HepG2 (cell line): ENCODE results near the gene WNT10A. TPM values are rescaled to one million over a fixed set of nuclear protein-coding genes. Genes with fewer than 3 reads are reported as not detected.

ENCODE experiments used
- ATAC-seq: fragments of 200-7000 bp; cut with Tn5 transposase; 3 replicates; pipeline ENCODE4 v1.9.1; 2020; ENCODE audit warnings: mild to moderate bottlenecking, moderate library complexity
- BruUV-seq: library from RNA; stranded (reverse); fragments of 400-500 nt; replicated peaks from 2 replicates; lab custom pipeline; 2021; lab: Mats Ljungman, UMichigan
- CTCF ChIA-PET: fragments of 300-600 bp; formaldehyde crosslinking; extraction: SDS; loops from one replicate; lab custom pipeline; 2021; ENCODE audit warnings: low total read pairs, inconsistent platforms, low intra/inter-chr PET ratio; lab: Yijun Ruan, JAX
- POLR2A ChIA-PET: fragments of 350-600 bp; sonication (Branson Sonifier 250); formaldehyde crosslinking; loops from one replicate; lab custom pipeline; 2020; ENCODE audit warnings: antibody characterized with exemption, inconsistent platforms; lab: Yijun Ruan, JAX
- DNase-seq: peaks from one replicate; pipeline ENCODE4 v3.0.0-alpha.2; 2015; ENCODE audit warnings: low spot score
- FAIRE-seq: peaks from 3 replicates; lab custom pipeline; 2011; peaks lifted over from hg19 to GRCh38; lab: Jason Lieb, UNC
- H2AFZ ChIP-seq: one replicate; pipeline ENCODE4 v1.6.1; 2011; ENCODE audit warnings: low read length, inconsistent platforms
- H3K27ac ChIP-seq: fragments of 300-600 bp; 3 replicates; pipeline ENCODE4 v1.8.0; 2011; ENCODE audit warnings: mixed run types, mild to moderate bottlenecking, mixed read lengths, low read length, inconsistent platforms; ENCODE audit not compliant: insufficient read depth; ENCODE audit errors: extremely low read length
- H3K27me3 ChIP-seq, 2 experiments: fragments of 200-600 bp in 1 of 2; 2 replicates in 1 of 2; 3 replicates in 1 of 2; pipeline versions ENCODE4 v1.6.0 to v1.8.0; 2011; ENCODE audit warnings: low read length in 2 of 2, mild to moderate bottlenecking in 2 of 2, moderate library complexity in 2 of 2, inconsistent platforms in 1 of 2; ENCODE audit not compliant: insufficient read depth in 2 of 2, control insufficient read depth in 1 of 2
- H3K36me3 ChIP-seq, 2 experiments: fragments of 200-600 bp in 1 of 2; replicated peaks in 1 of 2; 2 replicates in 1 of 2; 3 replicates in 1 of 2; pipeline versions ENCODE4 v1.5.1 to v1.8.0; 2011; ENCODE audit warnings: low read length in 2 of 2, inconsistent platforms in 1 of 2; ENCODE audit not compliant: insufficient read depth in 2 of 2, control insufficient read depth in 1 of 2
- H3K4me1 ChIP-seq: 2 replicates; pipeline ENCODE4 v1.5.1; 2012; ENCODE audit warnings: low read length, inconsistent platforms; ENCODE audit not compliant: insufficient read depth
- H3K4me2 ChIP-seq: 2 replicates; pipeline ENCODE4 v1.6.0; 2011; ENCODE audit warnings: low read depth, low read length, inconsistent platforms
- H3K4me3 ChIP-seq, 3 experiments: fragments of 200-600 bp in 1 of 3; sonication (generic), shearing (Covaris generic) in 1 of 3; replicated peaks in 1 of 3; 2 replicates each; pipeline ENCODE4 v1.5.1; 2011 to 2016; ENCODE audit warnings: low read length in 3 of 3, inconsistent platforms in 2 of 3, low read depth in 2 of 3, mild to moderate bottlenecking in 2 of 3, control low read depth in 1 of 3, mixed read lengths in 1 of 3; ENCODE audit not compliant: insufficient read depth in 1 of 3
- H3K79me2 ChIP-seq: one replicate; pipeline ENCODE4 v1.6.1; 2011; ENCODE audit warnings: low read length, inconsistent platforms; ENCODE audit not compliant: insufficient read depth
- H3K9ac ChIP-seq: 2 replicates; pipeline ENCODE4 v1.6.0; 2011; ENCODE audit warnings: mild to moderate bottlenecking, low read depth, low read length, inconsistent platforms; ENCODE audit not compliant: insufficient read depth
- H3K9me3 ChIP-seq: 2 replicates; pipeline ENCODE4 v1.5.1; 2012; ENCODE audit warnings: mild to moderate bottlenecking, low read length
- H4K20me1 ChIP-seq: 2 replicates; pipeline ENCODE4 v1.6.0; 2011; ENCODE audit warnings: inconsistent platforms, mild to moderate bottlenecking, low read length, moderate library complexity; ENCODE audit not compliant: insufficient read depth
- ARNTL ChIP-seq: sonication (generic); formaldehyde crosslinking; IDR thresholded peaks from 2 replicates; pipeline ENCODE4 v1.4.0; 2020; ENCODE audit warnings: mild to moderate bottlenecking, missing genetic modification reagents
- WGBS: methylation state at CpG from one replicate; pipeline ENCODE4 v1.1.6; 2017; ENCODE audit warnings: low lambda C conversion rate; 5-methylcytosine and 5-hydroxymethylcytosine counted together
- in situ Hi-C: cut with HindIII; loops from 2 replicates; pipeline ENCODE4 v1.10.0; 2017; ENCODE audit warnings: low pct_unique_long_range_greater_than_20kb; ENCODE audit not compliant: extremely low pct_ligation_motif_present
- intact Hi-C: fragments of 100-400 bp; cut with micrococcal nuclease; formaldehyde crosslinking; loops from one replicate; pipeline ENCODE4 v1.10.0; 2022; ENCODE audit not compliant: unreplicated experiment
- polyA plus RNA-seq, 8 experiments: library from polyadenylated mRNA; depleted of rRNA in 3 of 8; stranded (reverse) in 7 of 8; unstranded in 1 of 8; fragments of >200 nt; fragmentation: Illumina TruSeq in 4 of 8; extraction: Trizol in 4 of 8; gene quantifications; 2 replicates each; pipeline versions ENCODE4 v1.2.1 to v1.2.3, GENCODE V29; 2011 to 2016; ENCODE audit warnings: low read depth in 4 of 8, missing spikeins in 1 of 8, mixed read lengths in 1 of 8; ENCODE audit not compliant: insufficient read depth in 1 of 8
- total RNA-seq, 5 experiments: library from RNA; depleted of rRNA; stranded (reverse); fragments of >200 nt; fragmentation: Illumina TruSeq; extraction: Trizol; gene quantifications; 2 replicates each; pipeline ENCODE4 v1.2.3, GENCODE V29; 2016; ENCODE audit warnings: low read depth in 1 of 5
- TF ChIP-seq, protein P1 (sequence below): sonication (generic); formaldehyde crosslinking; IDR thresholded peaks from 2 replicates; pipeline ENCODE4 v1.8.0; 2022; ENCODE audit warnings: missing genetic modification reagents, mild to moderate bottlenecking, borderline replicate concordance
- TF ChIP-seq, protein P2 (sequence below): sonication (generic); formaldehyde crosslinking; IDR thresholded peaks from 2 replicates; pipeline ENCODE4 v1.4.0; 2020; ENCODE audit warnings: missing genetic modification reagents, borderline replicate concordance
- TF ChIP-seq, protein P3 (sequence below): sonication (generic); formaldehyde crosslinking; IDR thresholded peaks from 2 replicates; pipeline ENCODE4 v1.4.0; 2020; ENCODE audit warnings: low read depth, missing genetic modification reagents
- TF ChIP-seq, protein P4 (sequence below): sonication (generic); formaldehyde crosslinking; IDR thresholded peaks from 2 replicates; pipeline ENCODE4 v1.4.0; 2020; ENCODE audit warnings: missing genetic modification reagents, borderline replicate concordance

WNT10A gene
- total and polyA plus RNA-seq, 2 of the 13 experiments (the other 11 are each of a cell fraction or from before 2014, with no cell fraction given) = 0.03 TPM; not detected in 1

DNA sequence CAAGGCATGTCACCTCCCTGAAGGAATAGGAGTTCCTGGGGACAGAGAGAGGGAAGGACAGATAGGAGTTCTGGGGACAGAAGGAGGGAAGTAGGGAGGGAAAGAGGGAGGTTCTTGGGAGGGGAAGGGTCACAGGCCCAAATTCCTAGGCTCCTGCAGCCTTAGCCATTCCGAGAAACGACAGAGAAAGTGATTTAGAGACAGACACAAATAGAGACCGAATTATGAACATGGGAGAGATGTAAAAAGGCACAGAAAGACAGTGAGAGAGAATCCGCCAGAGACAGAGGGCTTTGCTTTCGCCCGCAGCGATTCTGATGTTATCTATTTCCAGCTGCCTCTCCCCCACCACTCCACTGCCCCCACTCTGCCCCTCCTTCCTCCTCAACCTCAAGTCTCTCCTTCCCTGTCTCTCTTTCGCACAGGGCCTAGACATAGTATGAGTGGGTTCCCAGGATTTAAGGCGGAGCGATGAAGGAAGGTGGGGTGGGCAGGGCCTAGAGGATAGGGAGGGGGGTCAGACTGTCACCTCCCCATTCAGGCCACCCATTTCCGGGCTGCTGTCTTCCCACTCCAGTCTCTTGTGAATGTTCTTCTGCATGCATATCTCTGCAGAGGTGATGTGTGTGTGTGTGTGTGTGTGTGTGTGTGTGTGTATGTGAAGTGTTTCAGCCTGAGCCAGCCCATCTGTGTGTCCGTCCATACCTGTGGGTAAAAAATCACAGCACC is 24.3 kb upstream of the WNT10A start:
- ATAC-seq = no peak
- no peak for TF ChIP-seq ARNTL (CRISPR knock-in tag)
- TF ChIP-seq, protein P1, sequence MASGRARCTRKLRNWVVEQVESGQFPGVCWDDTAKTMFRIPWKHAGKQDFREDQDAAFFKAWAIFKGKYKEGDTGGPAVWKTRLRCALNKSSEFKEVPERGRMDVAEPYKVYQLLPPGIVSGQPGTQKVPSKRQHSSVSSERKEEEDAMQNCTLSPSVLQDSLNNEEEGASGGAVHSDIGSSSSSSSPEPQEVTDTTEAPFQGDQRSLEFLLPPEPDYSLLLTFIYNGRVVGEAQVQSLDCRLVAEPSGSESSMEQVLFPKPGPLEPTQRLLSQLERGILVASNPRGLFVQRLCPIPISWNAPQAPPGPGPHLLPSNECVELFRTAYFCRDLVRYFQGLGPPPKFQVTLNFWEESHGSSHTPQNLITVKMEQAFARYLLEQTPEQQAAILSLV (CRISPR knock-in tag) = no peak
- TF ChIP-seq, protein P2, sequence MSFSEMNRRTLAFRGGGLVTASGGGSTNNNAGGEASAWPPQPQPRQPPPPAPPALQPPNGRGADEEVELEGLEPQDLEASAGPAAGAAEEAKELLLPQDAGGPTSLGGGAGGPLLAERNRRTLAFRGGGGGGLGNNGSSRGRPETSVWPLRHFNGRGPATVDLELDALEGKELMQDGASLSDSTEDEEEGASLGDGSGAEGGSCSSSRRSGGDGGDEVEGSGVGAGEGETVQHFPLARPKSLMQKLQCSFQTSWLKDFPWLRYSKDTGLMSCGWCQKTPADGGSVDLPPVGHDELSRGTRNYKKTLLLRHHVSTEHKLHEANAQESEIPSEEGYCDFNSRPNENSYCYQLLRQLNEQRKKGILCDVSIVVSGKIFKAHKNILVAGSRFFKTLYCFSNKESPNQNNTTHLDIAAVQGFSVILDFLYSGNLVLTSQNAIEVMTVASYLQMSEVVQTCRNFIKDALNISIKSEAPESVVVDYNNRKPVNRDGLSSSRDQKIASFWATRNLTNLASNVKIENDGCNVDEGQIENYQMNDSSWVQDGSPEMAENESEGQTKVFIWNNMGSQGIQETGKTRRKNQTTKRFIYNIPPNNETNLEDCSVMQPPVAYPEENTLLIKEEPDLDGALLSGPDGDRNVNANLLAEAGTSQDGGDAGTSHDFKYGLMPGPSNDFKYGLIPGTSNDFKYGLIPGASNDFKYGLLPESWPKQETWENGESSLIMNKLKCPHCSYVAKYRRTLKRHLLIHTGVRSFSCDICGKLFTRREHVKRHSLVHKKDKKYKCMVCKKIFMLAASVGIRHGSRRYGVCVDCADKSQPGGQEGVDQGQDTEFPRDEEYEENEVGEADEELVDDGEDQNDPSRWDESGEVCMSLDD (CRISPR knock-in tag) = no peak
- TF ChIP-seq, protein P3, sequence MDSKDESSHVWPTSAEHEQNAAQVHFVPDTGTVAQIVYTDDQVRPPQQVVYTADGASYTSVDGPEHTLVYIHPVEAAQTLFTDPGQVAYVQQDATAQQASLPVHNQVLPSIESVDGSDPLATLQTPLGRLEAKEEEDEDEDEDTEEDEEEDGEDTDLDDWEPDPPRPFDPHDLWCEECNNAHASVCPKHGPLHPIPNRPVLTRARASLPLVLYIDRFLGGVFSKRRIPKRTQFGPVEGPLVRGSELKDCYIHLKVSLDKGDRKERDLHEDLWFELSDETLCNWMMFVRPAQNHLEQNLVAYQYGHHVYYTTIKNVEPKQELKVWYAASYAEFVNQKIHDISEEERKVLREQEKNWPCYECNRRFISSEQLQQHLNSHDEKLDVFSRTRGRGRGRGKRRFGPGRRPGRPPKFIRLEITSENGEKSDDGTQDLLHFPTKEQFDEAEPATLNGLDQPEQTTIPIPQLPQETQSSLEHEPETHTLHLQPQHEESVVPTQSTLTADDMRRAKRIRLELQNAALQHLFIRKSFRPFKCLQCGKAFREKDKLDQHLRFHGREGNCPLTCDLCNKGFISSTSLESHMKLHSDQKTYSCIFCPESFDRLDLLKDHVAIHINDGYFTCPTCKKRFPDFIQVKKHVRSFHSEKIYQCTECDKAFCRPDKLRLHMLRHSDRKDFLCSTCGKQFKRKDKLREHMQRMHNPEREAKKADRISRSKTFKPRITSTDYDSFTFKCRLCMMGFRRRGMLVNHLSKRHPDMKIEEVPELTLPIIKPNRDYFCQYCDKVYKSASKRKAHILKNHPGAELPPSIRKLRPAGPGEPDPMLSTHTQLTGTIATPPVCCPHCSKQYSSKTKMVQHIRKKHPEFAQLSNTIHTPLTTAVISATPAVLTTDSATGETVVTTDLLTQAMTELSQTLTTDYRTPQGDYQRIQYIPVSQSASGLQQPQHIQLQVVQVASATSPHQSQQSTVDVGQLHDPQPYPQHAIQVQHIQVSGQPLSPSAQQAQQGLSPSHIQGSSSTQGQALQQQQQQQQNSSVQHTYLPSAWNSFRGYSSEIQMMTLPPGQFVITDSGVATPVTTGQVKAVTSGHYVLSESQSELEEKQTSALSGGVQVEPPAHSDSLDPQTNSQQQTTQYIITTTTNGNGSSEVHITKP (CRISPR knock-in tag) = no peak
- TF ChIP-seq, protein P4, sequence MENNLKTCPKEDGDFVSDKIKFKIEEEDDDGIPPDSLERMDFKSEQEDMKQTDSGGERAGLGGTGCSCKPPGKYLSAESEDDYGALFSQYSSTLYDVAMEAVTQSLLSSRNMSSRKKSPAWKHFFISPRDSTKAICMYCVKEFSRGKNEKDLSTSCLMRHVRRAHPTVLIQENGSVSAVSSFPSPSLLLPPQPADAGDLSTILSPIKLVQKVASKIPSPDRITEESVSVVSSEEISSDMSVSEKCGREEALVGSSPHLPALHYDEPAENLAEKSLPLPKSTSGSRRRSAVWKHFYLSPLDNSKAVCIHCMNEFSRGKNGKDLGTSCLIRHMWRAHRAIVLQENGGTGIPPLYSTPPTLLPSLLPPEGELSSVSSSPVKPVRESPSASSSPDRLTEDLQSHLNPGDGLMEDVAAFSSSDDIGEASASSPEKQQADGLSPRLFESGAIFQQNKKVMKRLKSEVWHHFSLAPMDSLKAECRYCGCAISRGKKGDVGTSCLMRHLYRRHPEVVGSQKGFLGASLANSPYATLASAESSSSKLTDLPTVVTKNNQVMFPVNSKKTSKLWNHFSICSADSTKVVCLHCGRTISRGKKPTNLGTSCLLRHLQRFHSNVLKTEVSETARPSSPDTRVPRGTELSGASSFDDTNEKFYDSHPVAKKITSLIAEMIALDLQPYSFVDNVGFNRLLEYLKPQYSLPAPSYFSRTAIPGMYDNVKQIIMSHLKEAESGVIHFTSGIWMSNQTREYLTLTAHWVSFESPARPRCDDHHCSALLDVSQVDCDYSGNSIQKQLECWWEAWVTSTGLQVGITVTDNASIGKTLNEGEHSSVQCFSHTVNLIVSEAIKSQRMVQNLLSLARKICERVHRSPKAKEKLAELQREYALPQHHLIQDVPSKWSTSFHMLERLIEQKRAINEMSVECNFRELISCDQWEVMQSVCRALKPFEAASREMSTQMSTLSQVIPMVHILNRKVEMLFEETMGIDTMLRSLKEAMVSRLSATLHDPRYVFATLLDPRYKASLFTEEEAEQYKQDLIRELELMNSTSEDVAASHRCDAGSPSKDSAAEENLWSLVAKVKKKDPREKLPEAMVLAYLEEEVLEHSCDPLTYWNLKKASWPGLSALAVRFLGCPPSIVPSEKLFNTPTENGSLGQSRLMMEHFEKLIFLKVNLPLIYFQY (CRISPR knock-in tag) = no peak
- Histone ChIP-seq H2AFZ (no peak overlapping the region), H3K36me3 (no peaks in the 10 kb centered on the region), H3K9ac (no peak overlapping the region), H3K4me2 (no peak overlapping the region), H3K27me3 (peaks cover 18 to 84% of the 10 kb centered on the region in 2 experiments), H3K4me3 (no peak overlapping the region), H4K20me1 (no peaks in the 10 kb centered on the region; the same call in 1 of the 2 replicates), H3K4me1 (peaks cover 36% of the 10 kb centered on the region), H3K9me3 (no peaks in the 10 kb centered on the region), H3K79me2 (no peaks in the 10 kb centered on the region), H3K27ac (no peak overlapping the region)
- BruUV-seq = no TSS peak
- WGBS = 12% methylated on average over 12 of the region's 12 CpGs
- CTCF ChIA-PET = no interaction called here
- no peak for DNase-seq
- in situ Hi-C loops (no loop called here), intact Hi-C loops (no loop called here)
- FAIRE-seq = no peak
- POLR2A ChIA-PET = no interaction called here
